MCF 10A (cell line): ENCODE data around the gene CASP4. TPM values are rescaled to one million over a fixed set of nuclear protein-coding genes. Genes with fewer than 3 reads are reported as not detected.
"Not testable (repeated sequence)": the region's sequence is repeated elsewhere in the genome, so short reads cannot be mapped to it uniquely, and the experiment has no call there.

Experiments used
- BruUV-seq: library from RNA; stranded (reverse); fragments of 400-500 nt; replicated peaks from 2 replicates; lab custom pipeline; 2021; lab: Mats Ljungman, UMichigan
- CTCF ChIA-PET: fragments of 300-600 bp; sonication (Branson Sonifier 250); formaldehyde crosslinking; extraction: SDS; loops from one replicate; lab custom pipeline; 2021; ENCODE audit warnings: antibody characterized with exemption, inconsistent platforms; lab: Yijun Ruan, JAX
- POLR2A ChIA-PET: fragments of 300-600, 350-650 bp; sonication (Branson Sonifier 250); formaldehyde crosslinking; extraction: SDS; loops from one replicate; lab custom pipeline; 2020; ENCODE audit warnings: antibody characterized with exemption, inconsistent platforms; lab: Yijun Ruan, JAX
- DNase-seq: peaks from one replicate; pipeline ENCODE4 v3.0.0-alpha.2; 2018; ENCODE audit not compliant: unreplicated experiment
- H3K27ac Mint-ChIP-seq: one replicate; pipeline ENCODE4 v1.8.0; 2022; ENCODE audit warnings: mild to moderate bottlenecking, low read depth, mixed read lengths; ENCODE audit not compliant: unreplicated experiment
- H3K27me3 Mint-ChIP-seq: one replicate; pipeline ENCODE4 v1.8.0; 2022; ENCODE audit warnings: mixed read lengths; ENCODE audit not compliant: insufficient read depth, unreplicated experiment
- H3K36me3 Mint-ChIP-seq: one replicate; pipeline ENCODE4 v1.8.0; 2022; ENCODE audit warnings: mild to moderate bottlenecking, moderate library complexity, mixed read lengths; ENCODE audit not compliant: insufficient read depth, unreplicated experiment
- H3K4me1 Mint-ChIP-seq: one replicate; pipeline ENCODE4 v1.8.0; 2022; ENCODE audit warnings: mixed read lengths; ENCODE audit not compliant: insufficient read depth, unreplicated experiment
- H3K4me3 Mint-ChIP-seq: one replicate; pipeline ENCODE4 v1.8.0; 2022; ENCODE audit warnings: mild to moderate bottlenecking, moderate library complexity, mixed read lengths; ENCODE audit not compliant: unreplicated experiment
- H3K9me3 Mint-ChIP-seq: one replicate; pipeline ENCODE4 v1.8.0; 2022; ENCODE audit warnings: mixed read lengths; ENCODE audit not compliant: unreplicated experiment
- CTCF ChIP-seq: fragments of 200-600 bp; IDR thresholded peaks from one replicate; pipeline ENCODE4 v1.8.0; 2022; ENCODE audit warnings: antibody characterized with exemption, mild to moderate bottlenecking; ENCODE audit not compliant: unreplicated experiment
- intact Hi-C: fragments of 100-400 bp; cut with micrococcal nuclease; formaldehyde crosslinking; loops from 2 replicates; pipeline ENCODE4 v1.14.1; 2022
- total RNA-seq: library from RNA; stranded (reverse); gene quantifications from 2 replicates; pipeline ENCODE4 v1.2.3, GENCODE V29; 2022

The CASP4 gene
- total RNA-seq, 1 experiment from 2014 or later, result 93.6 TPM

DNA sequence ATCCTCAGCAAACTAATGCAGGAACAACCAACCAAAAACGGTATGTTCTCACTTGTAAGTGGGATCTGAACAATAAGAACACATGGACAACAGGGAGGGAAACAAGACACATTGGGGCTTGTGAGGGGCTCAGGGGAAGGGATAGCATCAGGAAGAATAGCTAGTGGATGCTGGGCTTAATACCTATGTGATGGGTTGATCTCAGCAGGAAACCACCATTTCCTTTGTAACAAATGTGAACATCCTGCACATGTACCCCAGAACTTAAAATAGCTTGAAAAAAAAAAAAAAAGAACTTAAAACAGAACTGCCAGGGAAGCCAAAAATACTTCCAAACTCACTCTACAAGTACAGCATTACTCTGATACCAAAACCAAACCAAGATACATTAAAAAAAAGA is 33.8 kb downstream of the CASP4 start:
- POLR2A ChIA-PET, result interaction anchor here (0.6 kb wide), 1 partner anchor 965 kb away, joined by 3 read pairs; no protein-coding TSS in a partner anchor
- Mint-ChIP-seq H3K4me1 (no peaks in the 10 kb centered on the region), H3K9me3 (peaks cover 11% of the 10 kb centered on the region), H3K27ac (no peak overlapping the region), H3K4me3 (no peak overlapping the region), H3K27me3 (no peaks in the 10 kb centered on the region), H3K36me3 (no peaks in the 10 kb centered on the region)
- intact Hi-C loops, result no loop called here
- no peak for TF ChIP-seq CTCF
- CTCF ChIA-PET, result interaction anchor here (1.0 kb wide), 1 partner anchor 14 kb away, joined by 3 read pairs; no protein-coding TSS in a partner anchor
- BruUV-seq, result no TSS peak
- no peak for DNase-seq

GRCh38 chr11:104934073-104934472 is 34.3 kb downstream of the CASP4 start:
- intact Hi-C loops, result not testable (repeated sequence)
- POLR2A ChIA-PET, result interaction anchor here (0.6 kb wide), 1 partner anchor 965 kb away, joined by 3 read pairs; no protein-coding TSS in a partner anchor

GRCh38 chr11:104928811-104929210 is 39.6 kb downstream of the CASP4 start:
- DNase-seq, result no peak
- no peaks in the 10 kb centered on the region for H3K27me3 Mint-ChIP-seq
- H3K4me1 Mint-ChIP-seq, result no peaks in the 10 kb centered on the region
- H3K27ac Mint-ChIP-seq, result no peak overlapping the region
- intact Hi-C loops, result no loop called here
- peaks cover 29% of the 10 kb centered on the region for H3K9me3 Mint-ChIP-seq
- TF ChIP-seq CTCF, result no peak
- POLR2A ChIA-PET, result no interaction called here
- H3K4me3 Mint-ChIP-seq, result no peak overlapping the region
- BruUV-seq, result no TSS peak
- H3K36me3 Mint-ChIP-seq, result no peaks in the 10 kb centered on the region
- CTCF ChIA-PET, result interaction anchor here (0.6 kb wide), 1 partner anchor 1246 kb away, joined by 4 read pairs; no protein-coding TSS in a partner anchor

More at GRCh38 chr11:104934073-104934472, 34.3 kb downstream of the CASP4 start:
- peaks cover 16% of the 10 kb centered on the region for H3K9me3 Mint-ChIP-seq
- CTCF ChIA-PET, result interaction anchor here (1.0 kb wide), 1 partner anchor 15 kb away, joined by 3 read pairs; no protein-coding TSS in a partner anchor
- not testable (repeated sequence) for H3K4me1 Mint-ChIP-seq, H3K27ac Mint-ChIP-seq, H3K27me3 Mint-ChIP-seq, H3K36me3 Mint-ChIP-seq, BruUV-seq, DNase-seq, H3K4me3 Mint-ChIP-seq

DNA sequence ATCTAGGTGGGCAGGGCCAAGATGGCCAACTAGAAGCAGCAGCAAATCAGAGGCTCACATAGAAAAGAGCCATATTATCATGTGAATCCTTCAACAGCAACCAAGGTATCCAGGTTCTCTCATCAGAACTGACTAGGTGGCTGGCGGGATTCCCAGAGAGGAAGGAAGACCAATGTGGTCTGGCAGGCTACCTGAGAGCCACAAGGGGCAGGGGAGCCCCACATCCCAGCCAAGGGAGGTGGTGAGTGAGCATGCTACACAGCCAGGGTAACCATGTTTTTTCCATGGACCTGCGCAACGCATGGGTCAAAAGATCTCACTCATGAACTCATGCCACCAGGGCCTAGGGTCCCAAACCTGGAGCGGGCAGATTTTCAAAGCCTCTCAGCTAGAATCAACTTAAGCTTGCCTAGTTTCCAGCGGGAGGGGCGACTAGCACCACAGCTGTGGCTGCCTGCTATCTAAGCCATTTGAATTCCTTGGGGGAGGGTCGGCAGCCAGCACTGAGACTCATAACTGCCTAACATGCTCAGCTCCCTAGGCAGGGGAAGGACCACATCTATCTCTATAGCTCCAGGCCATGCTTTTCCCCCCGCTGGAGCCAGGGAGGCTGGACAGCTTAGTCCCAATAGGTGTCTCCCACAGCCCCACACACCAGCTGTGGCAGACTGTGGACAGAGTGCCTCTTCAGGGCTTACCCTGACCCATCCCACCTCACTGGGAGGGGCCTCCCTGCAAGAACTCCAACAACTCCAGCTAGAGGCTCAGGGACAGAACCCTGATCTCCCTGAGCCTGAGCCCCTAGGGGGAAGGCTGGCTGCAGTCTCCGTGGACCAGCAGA is 41.4 kb downstream of the CASP4 start:
- no TSS peak for BruUV-seq
- no peak for DNase-seq
- H3K4me1 Mint-ChIP-seq, result no peaks in the 10 kb centered on the region
- TF ChIP-seq CTCF, result no peak
- H3K4me3 Mint-ChIP-seq, result no peak overlapping the region
- no peak overlapping the region for H3K27ac Mint-ChIP-seq
- H3K9me3 Mint-ChIP-seq, result peaks cover 37% of the 10 kb centered on the region
- ChIA-PET CTCF (interaction anchor here (0.6 to 1.5 kb wide), 2 partner anchors 935 to 1160 kb away, joined by 3 to 4 read pairs; no protein-coding TSS in a partner anchor), POLR2A (no interaction called here)
- H3K36me3 Mint-ChIP-seq, result no peaks in the 10 kb centered on the region
- intact Hi-C loops, result no loop called here
- no peaks in the 10 kb centered on the region for H3K27me3 Mint-ChIP-seq
